HG03060 (cell line): ENCODE results near the gene GTF2H1.
"Not testable (repeated sequence)": the region's sequence is repeated elsewhere in the genome, so short reads cannot be mapped to it uniquely, and the experiment has no call there.

Experiments
- ATAC-seq: cut with Tn5 transposase; IDR thresholded peaks from one replicate; pipeline ENCODE4 v1.9.1; 2021; ENCODE audit warnings: low read depth, moderate number of reproducible peaks; ENCODE audit not compliant: unreplicated experiment

Gene GTF2H1

GRCh38 chr11:18369398-18369797 is 47.0 kb downstream of the GTF2H1 start:
- no peak for ATAC-seq

GRCh38 chr11:18371279-18371678 is 48.9 kb downstream of the GTF2H1 start:
- no peak for ATAC-seq

- ATAC-seq = no peak
Observed at GRCh38 chr11:18372201-18372600, 49.8 kb downstream of the GTF2H1 start.

GRCh38 chr11:18374956-18375355 is 52.6 kb downstream of the GTF2H1 start:
- ATAC-seq = no peak

- no peak for ATAC-seq
Observed at GRCh38 chr11:18375941-18376340, 53.6 kb downstream of the GTF2H1 start.

GRCh38 chr11:18379201-18379600 is 56.8 kb downstream of the GTF2H1 start:
- ATAC-seq = no peak

- peak; percentile 82 for ATAC-seq
Observed at GRCh38 chr11:18383388-18384156, 61.2 kb downstream of the GTF2H1 start.

- peak; percentile 12 for ATAC-seq
Observed at GRCh38 chr11:18384157-18384641, 61.8 kb downstream of the GTF2H1 start.

- ATAC-seq = no peak
Observed at GRCh38 chr11:18390088-18390487, 67.7 kb downstream of the GTF2H1 start.

GRCh38 chr11:18392434-18393321 is 70.3 kb downstream of the GTF2H1 start:
- no peak for ATAC-seq

GRCh38 chr11:18393581-18394274 is 71.4 kb downstream of the GTF2H1 start:
- ATAC-seq = no peak

- peak; percentile 43 for ATAC-seq
Observed at GRCh38 chr11:18394275-18394927, 72.0 kb downstream of the GTF2H1 start, which contains the start of gene LDHA. LDHA (plus strand) TSS chr11:18394563; CDS start chr11:18396843, 2,280 bp downstream.

- no peak for ATAC-seq
Observed at GRCh38 chr11:18394928-18395734, 72.8 kb downstream of the GTF2H1 start.

GRCh38 chr11:18395735-18396504 is 73.6 kb downstream of the GTF2H1 start:
- ATAC-seq = peak; percentile 55

GRCh38 chr11:18397921-18398320 is 75.6 kb downstream of the GTF2H1 start:
- ATAC-seq = no peak

GRCh38 chr11:18401077-18401476 is 78.7 kb downstream of the GTF2H1 start:
- ATAC-seq = not testable (repeated sequence)

GRCh38 chr11:18404062-18404461 is 81.7 kb downstream of the GTF2H1 start:
- ATAC-seq = no peak

GRCh38 chr11:18407400-18407799 is 85.0 kb downstream of the GTF2H1 start:
- not testable (repeated sequence) for ATAC-seq
